PC-9 (cell line): Measurements from ENCODE around the gene PLEKHF1. TPM values are rescaled to one million over a fixed set of nuclear protein-coding genes. Genes with fewer than 3 reads are reported as not detected.

Source experiments
- BruUV-seq: library from RNA; stranded (reverse); fragments of 400-500 nt; replicated peaks from 2 replicates; lab custom pipeline; 2021; lab: Mats Ljungman, UMichigan
- CTCF ChIA-PET: fragments of 300-600 bp; sonication (Branson Sonifier 250); formaldehyde crosslinking; loops from one replicate; lab custom pipeline; 2022; ENCODE audit warnings: antibody characterized with exemption; lab: Charles Lee
- POLR2A ChIA-PET: fragments of 300-600 bp; sonication (Branson Sonifier 250); formaldehyde crosslinking; loops from one replicate; lab custom pipeline; 2022; ENCODE audit warnings: antibody characterized with exemption; ENCODE audit not compliant: unreplicated experiment; lab: Charles Lee
- DNase-seq, 2 experiments: peaks; one replicate each; pipeline versions ENCODE4 v3.0.0 to v3.0.0-alpha.2; 2015 to 2022; ENCODE audit warnings: mixed read lengths in 1 of 2
- H2AFZ ChIP-seq: fragments of 200-600 bp; sonication (generic); 2 replicates; pipeline ENCODE4 v1.8.1; 2017; ENCODE audit warnings: antibody characterized with exemption
- H3F3A ChIP-seq: fragments of 200-600 bp; sonication (generic); 2 replicates; pipeline ENCODE4 v1.8.1; 2017; ENCODE audit warnings: antibody characterized with exemption, mild to moderate bottlenecking, low read depth; ENCODE audit not compliant: insufficient read depth
- H3K27ac ChIP-seq: fragments of 200-600 bp; sonication (generic); 2 replicates; pipeline ENCODE4 v1.6.1; 2016; ENCODE audit warnings: mixed run types
- H3K27me3 ChIP-seq: fragments of 200-600 bp; sonication (generic); 2 replicates; pipeline ENCODE4 v1.6.1; 2016; ENCODE audit warnings: low read depth, mixed run types; ENCODE audit not compliant: insufficient read depth
- H3K36me3 ChIP-seq: fragments of 200-600 bp; sonication (generic); 2 replicates; pipeline ENCODE4 v1.6.1; 2016; ENCODE audit warnings: low read depth, mixed run types
- H3K4me1 ChIP-seq: fragments of 200-600 bp; sonication (generic); replicated peaks from 2 replicates; pipeline ENCODE4 v1.6.1; 2016; ENCODE audit warnings: mixed run types; ENCODE audit not compliant: insufficient read depth
- H3K4me2 ChIP-seq: fragments of 200-600 bp; sonication (generic); 2 replicates; pipeline ENCODE4 v1.6.1; 2017; ENCODE audit warnings: mixed run types
- H3K4me3 ChIP-seq: fragments of 200-600 bp; sonication (generic); 2 replicates; pipeline ENCODE4 v1.6.1; 2016; ENCODE audit warnings: mixed run types
- H3K79me2 ChIP-seq: fragments of 200-600 bp; sonication (generic); 2 replicates; pipeline ENCODE4 v1.6.1; 2017; ENCODE audit warnings: low read depth, mixed run types
- H3K9me2 ChIP-seq: fragments of 200-600 bp; sonication (generic); 2 replicates; pipeline ENCODE4 v1.8.1; 2017; ENCODE audit warnings: mild to moderate bottlenecking; ENCODE audit not compliant: insufficient read depth
- H3K9me3 ChIP-seq: fragments of 200-600 bp; sonication (generic); 2 replicates; pipeline ENCODE4 v1.8.1; 2016; ENCODE audit warnings: low read depth; ENCODE audit not compliant: insufficient read depth
- H4K20me1 ChIP-seq: fragments of 200-600 bp; sonication (generic); 2 replicates; pipeline ENCODE4 v1.8.1; 2017; ENCODE audit not compliant: insufficient read depth
- EZH2 ChIP-seq: fragments of 200-600 bp; sonication (generic); IDR thresholded peaks from 2 replicates; pipeline ENCODE4 v1.8.0; 2017; ENCODE audit warnings: antibody characterized with exemption, low read depth
- intact Hi-C: fragments of 100-400 bp; cut with micrococcal nuclease; formaldehyde crosslinking; loops from one replicate; pipeline ENCODE4 v1.10.0; 2022; ENCODE audit not compliant: unreplicated experiment
- total RNA-seq: library from RNA; stranded (reverse); gene quantifications from 2 replicates; pipeline ENCODE4 v1.2.3, GENCODE V29; 2021
- TF ChIP-seq, protein P1 (sequence below): fragments of 200-600 bp; sonication (generic); conservative IDR thresholded peaks from 2 replicates; pipeline ENCODE4 v1.6.1; 2017; ENCODE audit warnings: mixed run types, antibody characterized with exemption, mild to moderate bottlenecking, moderate library complexity

Gene PLEKHF1
- total RNA-seq, 1 experiment from 2014 or later = 16.0 TPM

DNA sequence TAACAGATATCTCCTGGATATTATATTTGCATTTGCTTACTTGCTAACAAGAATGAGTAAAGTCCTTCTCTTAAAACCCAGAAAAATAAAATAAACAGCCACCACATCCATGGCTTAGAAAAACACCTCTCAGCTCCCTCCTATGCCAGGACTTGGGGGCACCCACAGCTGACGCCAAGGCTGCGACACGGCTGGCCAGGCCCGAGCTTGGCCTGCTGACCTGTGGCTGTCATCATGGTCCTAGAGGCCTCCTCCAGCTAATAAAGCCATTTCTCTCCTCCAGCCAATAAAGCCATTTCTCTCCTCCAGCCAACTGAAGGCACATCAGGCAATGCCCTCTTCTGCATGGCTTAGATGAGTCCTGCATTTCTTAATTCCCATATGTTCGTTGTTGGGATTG, 28.9 kb downstream of the PLEKHF1 start:
- BruUV-seq = no TSS peak
- Histone ChIP-seq H3K36me3 (no peaks in the 10 kb centered on the region), H3K9me3 (peaks cover 4% of the 10 kb centered on the region), H2AFZ (no peak overlapping the region), H3K27me3 (no peaks in the 10 kb centered on the region), H3F3A (peaks cover 5% of the 10 kb centered on the region; the same call in 1 of the 2 replicates), H3K9me2 (no peaks in the 10 kb centered on the region), H4K20me1 (no peaks in the 10 kb centered on the region), H3K27ac (no peak overlapping the region), H3K4me1 (peaks cover 4% of the 10 kb centered on the region; the same call in 1 of the 2 replicates), H3K4me3 (no peak overlapping the region), H3K79me2 (no peaks in the 10 kb centered on the region), H3K4me2 (no peak overlapping the region)
- TF ChIP-seq, protein P1, sequence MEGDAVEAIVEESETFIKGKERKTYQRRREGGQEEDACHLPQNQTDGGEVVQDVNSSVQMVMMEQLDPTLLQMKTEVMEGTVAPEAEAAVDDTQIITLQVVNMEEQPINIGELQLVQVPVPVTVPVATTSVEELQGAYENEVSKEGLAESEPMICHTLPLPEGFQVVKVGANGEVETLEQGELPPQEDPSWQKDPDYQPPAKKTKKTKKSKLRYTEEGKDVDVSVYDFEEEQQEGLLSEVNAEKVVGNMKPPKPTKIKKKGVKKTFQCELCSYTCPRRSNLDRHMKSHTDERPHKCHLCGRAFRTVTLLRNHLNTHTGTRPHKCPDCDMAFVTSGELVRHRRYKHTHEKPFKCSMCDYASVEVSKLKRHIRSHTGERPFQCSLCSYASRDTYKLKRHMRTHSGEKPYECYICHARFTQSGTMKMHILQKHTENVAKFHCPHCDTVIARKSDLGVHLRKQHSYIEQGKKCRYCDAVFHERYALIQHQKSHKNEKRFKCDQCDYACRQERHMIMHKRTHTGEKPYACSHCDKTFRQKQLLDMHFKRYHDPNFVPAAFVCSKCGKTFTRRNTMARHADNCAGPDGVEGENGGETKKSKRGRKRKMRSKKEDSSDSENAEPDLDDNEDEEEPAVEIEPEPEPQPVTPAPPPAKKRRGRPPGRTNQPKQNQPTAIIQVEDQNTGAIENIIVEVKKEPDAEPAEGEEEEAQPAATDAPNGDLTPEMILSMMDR = no peak
- no peak for TF ChIP-seq EZH2
- DNase-seq = no peak
- POLR2A ChIA-PET = no interaction called here
- CTCF ChIA-PET = interaction anchor here (0.9 kb wide), 1 partner anchor 22 kb away, joined by 3 read pairs; no protein-coding TSS in a partner anchor
- intact Hi-C loops = no loop called here

DNA sequence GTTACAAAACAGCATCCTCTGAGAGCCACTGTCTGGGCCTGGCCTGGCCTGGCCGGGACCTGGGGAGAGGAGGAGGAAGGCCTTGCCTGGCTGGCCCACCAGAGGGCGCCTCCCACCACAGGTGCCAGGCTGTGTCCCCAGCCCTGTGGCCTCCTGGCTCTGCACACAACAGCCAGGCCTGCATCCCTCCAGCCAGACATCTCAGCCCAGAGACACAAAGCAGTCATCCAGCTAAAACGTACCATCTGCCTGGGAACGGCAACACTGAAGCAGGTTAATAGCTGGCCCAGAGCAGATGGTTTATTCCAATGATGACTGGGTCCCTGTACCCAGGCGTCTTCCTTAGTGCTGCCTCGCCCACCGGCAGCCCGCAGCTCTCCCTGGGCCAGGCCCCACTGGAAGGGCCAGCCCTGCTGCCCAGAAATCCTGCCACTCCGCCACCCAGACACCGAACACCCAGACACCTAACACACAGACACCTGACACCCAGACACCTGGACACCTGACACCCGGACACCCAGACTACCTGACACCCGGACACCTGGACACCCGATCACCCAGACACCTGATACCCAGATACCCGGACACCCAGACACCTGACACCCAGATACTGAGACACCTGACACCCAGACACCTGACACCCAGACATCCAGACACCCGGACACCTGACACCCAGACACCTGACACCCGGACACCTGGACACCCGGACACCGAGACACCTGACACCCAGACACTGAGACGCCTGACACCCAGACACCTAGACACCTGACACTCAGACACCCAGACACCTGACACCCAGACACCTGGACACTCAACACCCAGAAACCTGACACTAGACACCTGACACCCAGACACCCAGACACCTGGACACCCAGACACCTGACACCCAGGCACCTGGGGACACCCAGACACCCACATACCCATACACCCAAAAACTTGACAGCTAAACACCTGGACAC, 29.7 kb downstream of the PLEKHF1 start:
- ChIA-PET CTCF (interaction anchor here (0.9 kb wide), 1 partner anchor 21 kb away, joined by 3 read pairs; no protein-coding TSS in a partner anchor), POLR2A (no interaction called here)
- Histone ChIP-seq H3K9me2 (no peaks in the 10 kb centered on the region), H3K4me2 (no peak overlapping the region), H3K36me3 (no peaks in the 10 kb centered on the region), H3K79me2 (no peaks in the 10 kb centered on the region), H3K4me1 (peaks cover 4% of the 10 kb centered on the region; the same call in 1 of the 2 replicates), H3K9me3 (peaks cover 4% of the 10 kb centered on the region), H4K20me1 (no peaks in the 10 kb centered on the region), H3F3A (peaks cover 5% of the 10 kb centered on the region; the same call in 1 of the 2 replicates), H3K4me3 (no peak overlapping the region), H3K27ac (no peak overlapping the region), H3K27me3 (no peaks in the 10 kb centered on the region), H2AFZ (no peak overlapping the region)
- TF ChIP-seq EZH2 = no peak
- TF ChIP-seq, protein P1 = peak; percentile 79
- peak; percentile 47 to 61 for DNase-seq
- no TSS peak for BruUV-seq
- intact Hi-C loops = no loop called here

DNA sequence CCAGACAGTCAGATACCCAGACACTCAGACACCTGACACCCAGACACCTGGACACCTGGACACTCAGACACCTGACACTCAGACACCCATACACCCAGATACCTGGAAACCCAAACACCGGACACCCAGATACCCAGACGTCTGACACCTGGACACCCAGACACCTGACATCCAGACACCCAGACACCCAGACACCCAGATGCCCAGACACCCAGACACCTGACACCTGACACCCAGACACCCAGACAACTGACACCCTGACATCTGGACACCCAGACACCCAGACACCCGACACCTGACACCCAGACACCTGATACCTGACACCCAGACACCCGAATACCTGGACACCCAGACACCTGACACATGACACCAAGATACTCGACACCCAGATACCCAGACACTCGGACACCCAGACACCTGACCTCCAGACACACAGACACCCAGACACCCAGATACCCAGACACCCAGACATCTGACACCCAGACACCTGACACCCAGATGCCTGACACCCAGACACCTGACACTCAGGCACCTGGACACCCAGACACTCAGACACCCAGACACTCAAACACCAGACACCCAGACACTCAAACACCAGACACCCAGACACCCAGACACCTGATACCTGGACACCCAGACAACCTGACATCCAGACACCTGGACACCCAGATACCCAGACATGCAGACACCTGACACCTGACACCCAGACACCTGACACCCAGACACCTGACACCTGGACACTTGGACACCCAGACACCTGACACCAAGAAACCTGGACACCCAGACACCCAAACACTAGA, 30.7 kb downstream of the PLEKHF1 start:
- CTCF ChIA-PET = no interaction called here

More for the DNA sequence above, 30.7 kb downstream of the PLEKHF1 start:
- Histone ChIP-seq H3K36me3 (no peaks in the 10 kb centered on the region), H3K4me2 (no peak overlapping the region), H3K9me2 (no peaks in the 10 kb centered on the region), H3K27me3 (no peaks in the 10 kb centered on the region), H3K79me2 (no peaks in the 10 kb centered on the region), H3K9me3 (no peaks in the 10 kb centered on the region), H3K4me1 (no peaks in the 10 kb centered on the region), H3F3A (peaks cover 5% of the 10 kb centered on the region; the same call in 1 of the 2 replicates), H3K4me3 (no peak overlapping the region), H3K27ac (no peak overlapping the region), H2AFZ (no peak overlapping the region), H4K20me1 (no peaks in the 10 kb centered on the region)
- intact Hi-C loops = no loop called here
- no peak for DNase-seq
- POLR2A ChIA-PET = no interaction called here
- no TSS peak for BruUV-seq
- no peak for TF ChIP-seq EZH2
- TF ChIP-seq, protein P1 = no peak
